Muscle of leg (tissue), 11 donors: ENCODE results near the gene PGBD4. TPM values are rescaled to one million over a fixed set of nuclear protein-coding genes. Genes with fewer than 3 reads are reported as not detected.

Source experiments
- DNase-seq: peaks from one replicate; pipeline ENCODE4 v3.0.0; 2013
- H3K27ac ChIP-seq: one replicate; pipeline ENCODE4 v1.5.1; 2013; ENCODE audit warnings: mild to moderate bottlenecking, low read length, control low read depth
- H3K27me3 ChIP-seq: one replicate; pipeline ENCODE4 v1.6.1; 2013; ENCODE audit warnings: low read length; ENCODE audit not compliant: control insufficient read depth, insufficient read depth
- H3K36me3 ChIP-seq: one replicate; pipeline ENCODE4 v1.6.1; 2013; ENCODE audit warnings: low read length; ENCODE audit not compliant: control insufficient read depth, insufficient read depth
- H3K4me1 ChIP-seq: one replicate; pipeline ENCODE4 v1.6.1; 2013; ENCODE audit warnings: low read length; ENCODE audit not compliant: control insufficient read depth, insufficient read depth
- H3K4me3 ChIP-seq: one replicate; pipeline ENCODE4 v1.5.1; 2013; ENCODE audit warnings: low read length, control low read depth
- H3K9me3 ChIP-seq: replicated peaks from 2 replicates; pipeline ENCODE4 v1.6.1; 2013; ENCODE audit warnings: low read depth, low read length; ENCODE audit not compliant: control insufficient read depth
- whole genome bisulfite sequencing: methylation state at CpG from one replicate; pipeline ENCODE4 v1.1.5; 2013; ENCODE audit warnings: missing lambda C conversion rate; ENCODE audit not compliant: insufficient coverage; 5-methylcytosine and 5-hydroxymethylcytosine counted together
- polyA plus RNA-seq, 8 donors: library from polyadenylated mRNA; unstranded; fragments of 120-200 nt; gene quantifications; one replicate each; pipeline versions ENCODE4 v1.2.1 to v1.2.3, GENCODE V29; 2013; ENCODE audit warnings: inconsistent platforms in 1 of 8, low replicate concordance in 1 of 8; ENCODE audit not compliant: insufficient read length in 8 of 8, insufficient read depth in 1 of 8
- total RNA-seq: library from RNA; stranded (reverse); fragments of 120-200 nt; gene quantifications from one replicate; pipeline ENCODE4 v1.2.4, GENCODE V29; 2013

PGBD4 gene
- total and polyA plus RNA-seq, 9 donors: 1.0 to 1.9 (median 1.3) TPM

- Histone ChIP-seq H3K4me1 (peaks cover 24% of the 10 kb centered on the region), H3K36me3 (no peaks in the 10 kb centered on the region), H3K9me3 (no peaks in the 10 kb centered on the region), H3K27ac (peak overlapping the region; percentile 79), H3K27me3 (no peaks in the 10 kb centered on the region), H3K4me3 (no peak overlapping the region)
- no CpG with 5 or more reads among the region's 1 CpG for WGBS
- DNase-seq: no peak
Observed at GRCh38 chr15:34125945-34126344, 24.1 kb downstream of the PGBD4 start.

GRCh38 chr15:34126522-34126921 is 24.6 kb downstream of the PGBD4 start:
- H3K4me3 ChIP-seq: no peak overlapping the region
- DNase-seq: no peak
- H3K4me1 ChIP-seq: peaks cover 24% of the 10 kb centered on the region

GRCh38 chr15:34128898-34129297 is 27.0 kb downstream of the PGBD4 start:
- Histone ChIP-seq H3K36me3 (no peaks in the 10 kb centered on the region), H3K4me1 (peaks cover 13% of the 10 kb centered on the region), H3K27me3 (no peaks in the 10 kb centered on the region), H3K9me3 (no peaks in the 10 kb centered on the region), H3K27ac (no peak overlapping the region), H3K4me3 (no peak overlapping the region)
- no peak for DNase-seq
- WGBS: no CpG with 5 or more reads among the region's 2 CpGs

More at GRCh38 chr15:34126522-34126921, 24.6 kb downstream of the PGBD4 start:
- no peaks in the 10 kb centered on the region for H3K9me3 ChIP-seq
- H3K27me3 ChIP-seq: no peaks in the 10 kb centered on the region
- no peak overlapping the region for H3K27ac ChIP-seq
- no peaks in the 10 kb centered on the region for H3K36me3 ChIP-seq

- WGBS: no CpG with 5 or more reads among the region's 1 CpG
- Histone ChIP-seq H3K4me3 (no peak overlapping the region), H3K27ac (no peak overlapping the region), H3K9me3 (no peaks in the 10 kb centered on the region), H3K4me1 (peaks cover 4% of the 10 kb centered on the region), H3K36me3 (no peaks in the 10 kb centered on the region), H3K27me3 (no peaks in the 10 kb centered on the region)
- no peak for DNase-seq
Observed at GRCh38 chr15:34132881-34133280, 31.0 kb downstream of the PGBD4 start.

- Histone ChIP-seq H3K27ac (no peak overlapping the region), H3K4me1 (peaks cover 4% of the 10 kb centered on the region), H3K9me3 (no peaks in the 10 kb centered on the region), H3K27me3 (no peaks in the 10 kb centered on the region), H3K36me3 (no peaks in the 10 kb centered on the region), H3K4me3 (no peak overlapping the region)
- WGBS: no CpG with 5 or more reads among the region's 1 CpG
- no peak for DNase-seq
Observed at GRCh38 chr15:34133511-34133910, 31.6 kb downstream of the PGBD4 start.

GRCh38 chr15:34147371-34148140 is 45.7 kb downstream of the PGBD4 start:
- Histone ChIP-seq H3K9me3 (no peaks in the 10 kb centered on the region), H3K36me3 (peaks cover 35% of the 10 kb centered on the region), H3K4me3 (no peak overlapping the region), H3K27ac (no peak overlapping the region), H3K4me1 (no peaks in the 10 kb centered on the region), H3K27me3 (no peaks in the 10 kb centered on the region)
- no CpG with 5 or more reads among the region's 6 CpGs for WGBS
- no peak for DNase-seq

GRCh38 chr15:34154725-34155204 is 52.9 kb downstream of the PGBD4 start:
- no peaks in the 10 kb centered on the region for H3K27me3 ChIP-seq
- no peak overlapping the region for H3K27ac ChIP-seq
- H3K4me3 ChIP-seq: no peak overlapping the region
- H3K4me1 ChIP-seq: no peaks in the 10 kb centered on the region
- H3K36me3 ChIP-seq: peaks cover 44% of the 10 kb centered on the region
- 94% methylated on average over 3 of the region's 7 CpGs for WGBS
- peaks cover 11% of the 10 kb centered on the region for H3K9me3 ChIP-seq
- no peak for DNase-seq

- H3K36me3 ChIP-seq: peaks cover 40% of the 10 kb centered on the region
Observed at GRCh38 chr15:34155859-34156258, 54.0 kb downstream of the PGBD4 start.

More at GRCh38 chr15:34155859-34156258, 54.0 kb downstream of the PGBD4 start:
- Histone ChIP-seq H3K27me3 (no peaks in the 10 kb centered on the region), H3K9me3 (peaks cover 15% of the 10 kb centered on the region), H3K4me1 (no peaks in the 10 kb centered on the region), H3K4me3 (no peak overlapping the region), H3K27ac (no peak overlapping the region)
- no peak for DNase-seq
- 100% methylated on average over 4 of the region's 7 CpGs for WGBS

Other genes starting within 250 kb of the PGBD4 start
- gene CHRM5, start 133.6 kb upstream of the PGBD4 start, total RNA-seq: not detected
- gene CHRM5, start 133.6 kb upstream of the PGBD4 start, polyA plus RNA-seq: under 1 TPM in 7 of 8 donors, not detected in 1; 0.02 to 0.12 (median 0.05) TPM
- gene AVEN, start 62.9 kb upstream of the PGBD4 start, total RNA-seq: 21.5 TPM
- gene AVEN, start 62.9 kb upstream of the PGBD4 start, polyA plus RNA-seq: 10 to 100 TPM; 16.7 to 22.8 (median 19.3) TPM
- gene EMC7, start 221 bp upstream of the PGBD4 start, total RNA-seq: 26.2 TPM
- gene EMC7, start 221 bp upstream of the PGBD4 start, polyA plus RNA-seq: 10 to 100 TPM; 43.0 to 55.7 (median 50.6) TPM
- gene KATNBL1, start 108.0 kb downstream of the PGBD4 start, total RNA-seq: 113 TPM
- 100 to 1,000 TPM in 2 of 8 donors, 10 to 100 TPM in 6; 64.0 to 132 (median 85.4) TPM for gene KATNBL1, start 108.0 kb downstream of the PGBD4 start, polyA plus RNA-seq
- gene EMC4, start 122.9 kb downstream of the PGBD4 start, total RNA-seq: 78.1 TPM
- 10 to 100 TPM; 74.8 to 84.3 (median 78.8) TPM for gene EMC4, start 122.9 kb downstream of the PGBD4 start, polyA plus RNA-seq
- 11.7 TPM for gene SLC12A6, start 235.7 kb downstream of the PGBD4 start, total RNA-seq
- 10 to 100 TPM; 12.2 to 18.6 (median 15.3) TPM for gene SLC12A6, start 235.7 kb downstream of the PGBD4 start, polyA plus RNA-seq
- 149 TPM for gene NOP10, start 241.1 kb downstream of the PGBD4 start, total RNA-seq
- 100 to 1,000 TPM in 5 of 8 donors, 10 to 100 TPM in 3; 82.8 to 117 (median 101) TPM for gene NOP10, start 241.1 kb downstream of the PGBD4 start, polyA plus RNA-seq
- gene NUTM1, start 241.2 kb downstream of the PGBD4 start, total RNA-seq: not detected
- gene NUTM1, start 241.2 kb downstream of the PGBD4 start, polyA plus RNA-seq: under 1 TPM in 2 of 8 donors, not detected in 6; 0.04 to 0.05 TPM